ENCODE results near the gene S1PR3. TPM values are rescaled to one million over a fixed set of nuclear protein-coding genes. Genes with fewer than 3 reads are reported as not detected.

Gene S1PR3
- total RNA-seq, 1 donor from 2014 or later: 1.0 TPM

GRCh38 chr9:89039104-89039465 lies 47.8 kb downstream of the S1PR3 start:
- no peak for DNase-seq

- no peak for DNase-seq
These were observed 48.4 kb downstream of the S1PR3 start for GRCh38 chr9:89039664-89040063.

- DNase-seq: no peak
These were observed 51.7 kb downstream of the S1PR3 start for GRCh38 chr9:89042984-89043383.

- DNase-seq: no peak
These were observed 52.8 kb downstream of the S1PR3 start for GRCh38 chr9:89044104-89044503.

GRCh38 chr9:89044881-89045280 lies 53.6 kb downstream of the S1PR3 start:
- DNase-seq: no peak

- no peak for DNase-seq
These were observed 55.6 kb downstream of the S1PR3 start for GRCh38 chr9:89046832-89047231.

- DNase-seq: no peak
These were observed 56.4 kb downstream of the S1PR3 start for GRCh38 chr9:89047667-89048066.

- DNase-seq: no peak
These were observed 57.3 kb downstream of the S1PR3 start for GRCh38 chr9:89048616-89049015.

- DNase-seq: no peak
These were observed 58.4 kb downstream of the S1PR3 start for GRCh38 chr9:89049646-89050045.

GRCh38 chr9:89051421-89052025 lies 60.3 kb downstream of the S1PR3 start:
- DNase-seq: no peak

- DNase-seq: no peak
These were observed 61.3 kb downstream of the S1PR3 start for GRCh38 chr9:89052470-89053097.

- no peak for DNase-seq
These were observed 62.0 kb downstream of the S1PR3 start for GRCh38 chr9:89053301-89053700.

Other genes starting within 250 kb of the S1PR3 start
- 0.05 and 0.17 TPM in 2 replicates for gene SHC3, start 187.3 kb downstream of the S1PR3 start, total RNA-seq